Measurements from ENCODE around the gene LMO7. TPM values are rescaled to one million over a fixed set of nuclear protein-coding genes. Genes with fewer than 3 reads are reported as not detected.

LMO7 gene
- total and polyA plus RNA-seq, 2 of the 8 experiments (the other 6 are each of a cell fraction or from before 2014, with no cell fraction given): 8.1 to 28.3 TPM

GRCh38 chr13:75704927-75705288 lies 68.8 kb downstream of the LMO7 start:
- Histone ChIP-seq H3K4me1 (replicated peaks in 1 of 4; ENCODE audit: control insufficient read depth in 3 of 4, insufficient read depth in 4 of 4, low read length in 3 of 4) (peaks cover 0 to 3% (median 0%) of the 10 kb centered on the region in 4 experiments; a peak in 1 of 7 replicates), H3K27ac (ENCODE audit: low read depth, low read length) (no peak overlapping the region), H3K4me2 (ENCODE audit: insufficient read depth in 1 of 2, low read depth in 2 of 2, low read length in 2 of 2) (no peak overlapping the region), H3K14ac (ENCODE audit: insufficient read length) (no peak overlapping the region), H3K4ac (replicated peaks; ENCODE audit: insufficient read length, low read depth, low read length) (no peak overlapping the region), H2BK5ac (ENCODE audit: low read depth, low read length) (no peak overlapping the region), H3K23me2 (ENCODE audit: low read depth, low read length) (no peaks in the 10 kb centered on the region), H2BK15ac (ENCODE audit: low read length) (no peak overlapping the region), H3K36me3 (ENCODE audit: control insufficient read depth in 2 of 4, insufficient read depth in 4 of 4, low read length in 3 of 4) (peaks cover 0 to 3% (median 0%) of the 10 kb centered on the region in 4 experiments; a peak in 1 of 8 replicates), H2AFZ (ENCODE audit: low read length) (no peak overlapping the region), H2BK20ac (ENCODE audit: low read length) (no peak overlapping the region), H3K4me3 (ENCODE audit: extremely low read depth in 1 of 4, insufficient read depth in 2 of 4, low read depth in 3 of 4, low read length in 4 of 4) (no peak overlapping the region), H3K23ac (ENCODE audit: insufficient read length) (no peak overlapping the region), H4K91ac (replicated peaks; ENCODE audit: insufficient read length, low read length) (no peak overlapping the region), H3K9ac (replicated peaks in 1 of 4; ENCODE audit: extremely low read depth in 1 of 4, low read depth in 3 of 4, low read length in 3 of 4) (no peak overlapping the region), H3K27me3 (replicated peaks in 1 of 4; ENCODE audit: control insufficient read depth in 3 of 4, extremely low read depth in 1 of 4, insufficient read depth in 3 of 4, low read length in 3 of 4) (no peaks in the 10 kb centered on the region), H4K20me1 (replicated peaks in 1 of 2; ENCODE audit: control insufficient read depth in 1 of 2, insufficient read depth in 2 of 2, low read length in 2 of 2) (no peaks in the 10 kb centered on the region), H3K56ac (replicated peaks; ENCODE audit: insufficient read length, low read depth, low read length) (no peak overlapping the region), H2AK5ac (ENCODE audit: low read depth, low read length) (no peak overlapping the region), H4K5ac (ENCODE audit: insufficient read length, low read depth, low read length) (no peak overlapping the region), H2BK120ac (replicated peaks; ENCODE audit: low read depth, low read length) (no peak overlapping the region), H3K79me2 (ENCODE audit: control insufficient read depth in 1 of 2, insufficient read depth in 2 of 2, low read length in 2 of 2) (no peaks in the 10 kb centered on the region), H3K9me3 (ENCODE audit: insufficient read depth in 2 of 2, low read depth in 1 of 2, low read length in 1 of 2) (peaks cover 5 to 7% of the 10 kb centered on the region in 2 experiments; a peak in 3 of 4 replicates), H3K18ac (ENCODE audit: extremely low read depth, low read length) (no peak overlapping the region), H4K8ac (ENCODE audit: extremely low read depth, insufficient read depth, low read length) (no peak overlapping the region), H2BK12ac (ENCODE audit: low read depth, low read length) (no peak overlapping the region), H3K79me1 (ENCODE audit: low read depth, low read length) (no peaks in the 10 kb centered on the region; the same call in 1 of the 2 replicates)
- no peak for FAIRE-seq
- no peak for DNase-seq (ENCODE audit: low read depth in 1 of 2, low spot score in 2 of 2)
- CTCF ChIA-PET (ENCODE audit: partially characterized antibody): interaction anchor here (0.5 to 2.2 kb wide), 8 partner anchors 9 to 767 kb away, joined by 3 to 19 read pairs (median 4); no protein-coding TSS in a partner anchor
- 83% methylated on average over 10 of the region's 10 CpGs; no CpG with 5 or more reads in 1 of the 2 experiments for WGBS, 2 experiments (ENCODE audit: extremely low coverage in 1 of 2, insufficient coverage in 1 of 2, insufficient read length in 1 of 2, insufficient replicate concordance in 2 of 2, low coverage in 1 of 2, low lambda C conversion rate in 2 of 2, missing lambda C conversion rate in 1 of 2)
- POLR2A ChIA-PET (ENCODE audit: partially characterized antibody): no interaction called here
- no peak for TF ChIP-seq TBP (IDR thresholded peaks at IDR 0.05; ENCODE audit: low read depth, low read length)
- no peak for TF ChIP-seq GABPA (IDR thresholded peaks at IDR 0.05; ENCODE audit: borderline replicate concordance, insufficient read depth, low read length)
- TF ChIP-seq CTCF (IDR thresholded peaks at IDR 0.05; ENCODE audit: control extremely low read depth in 1 of 3, insufficient read depth in 1 of 3, low read depth in 1 of 3, low read length in 3 of 3): peak in 1 of 3 experiments; percentile 15; a peak in 1 of 4 replicates
- TF ChIP-seq SUZ12 (IDR thresholded peaks at IDR 0.05; ENCODE audit: low read length): no peak
- TF ChIP-seq ASH2L (IDR thresholded peaks at IDR 0.05; ENCODE audit: low read length): no peak
- peak; percentile 7 to 29; a peak in 3 of 4 replicates for TF ChIP-seq RAD21 (IDR thresholded peaks at IDR 0.05 in 1 of 2, conservative IDR thresholded peaks at IDR 0.05 in 1 of 2; ENCODE audit: low read depth in 2 of 2, low read length in 2 of 2)
- no peak for TF ChIP-seq MAFK (IDR thresholded peaks at IDR 0.05; ENCODE audit: low read depth, low read length)
